ENCODE results near the gene DIP2C. TPM values are rescaled to one million over a fixed set of nuclear protein-coding genes. Genes with fewer than 3 reads are reported as not detected.

The DIP2C gene
- total RNA-seq, 1 donor from 2014 or later: 41.6 TPM

- DNase-seq (ENCODE audit: low spot score in 2 of 2) (no peak), FAIRE-seq (no peak)
Measured at GRCh38 chr10:509361-510102, 179.9 kb downstream of the DIP2C start.

- no peak for FAIRE-seq
- no peak for DNase-seq (ENCODE audit: low spot score in 2 of 2)
Measured at GRCh38 chr10:508726-509125, 180.7 kb downstream of the DIP2C start.

DNA sequence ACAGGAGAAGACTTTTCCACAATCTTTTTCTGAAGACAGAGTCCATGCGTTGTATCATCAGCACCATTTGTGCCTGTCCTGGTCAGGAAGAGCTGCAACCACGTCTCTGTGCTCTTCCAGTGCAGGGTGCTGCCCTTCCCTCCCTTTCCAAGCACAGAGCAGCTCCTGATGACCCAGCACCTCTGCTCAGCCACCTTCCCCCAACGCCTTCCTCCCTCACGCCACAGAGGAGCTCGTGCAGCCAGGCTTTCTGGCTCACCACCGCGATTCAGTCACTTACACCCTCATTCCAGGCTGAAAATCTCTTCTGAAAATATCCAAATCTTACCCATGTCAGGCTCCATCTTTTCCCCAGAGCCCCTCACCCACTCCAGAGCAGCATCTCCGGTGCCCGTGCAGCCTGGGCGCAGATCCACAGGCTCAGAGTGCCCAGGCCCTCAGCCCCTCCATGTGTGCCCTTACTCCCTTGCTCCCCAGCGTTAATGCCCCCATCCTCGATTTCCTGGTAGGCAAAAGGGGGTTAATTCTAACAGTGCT, 181.5 kb downstream of the DIP2C start:
- FAIRE-seq (no peak), DNase-seq (ENCODE audit: low spot score in 2 of 2) (no peak)

- DNase-seq (ENCODE audit: low spot score in 2 of 2) (no peak), FAIRE-seq (no peak)
Measured at GRCh38 chr10:507355-507699, 182.1 kb downstream of the DIP2C start.

DNA sequence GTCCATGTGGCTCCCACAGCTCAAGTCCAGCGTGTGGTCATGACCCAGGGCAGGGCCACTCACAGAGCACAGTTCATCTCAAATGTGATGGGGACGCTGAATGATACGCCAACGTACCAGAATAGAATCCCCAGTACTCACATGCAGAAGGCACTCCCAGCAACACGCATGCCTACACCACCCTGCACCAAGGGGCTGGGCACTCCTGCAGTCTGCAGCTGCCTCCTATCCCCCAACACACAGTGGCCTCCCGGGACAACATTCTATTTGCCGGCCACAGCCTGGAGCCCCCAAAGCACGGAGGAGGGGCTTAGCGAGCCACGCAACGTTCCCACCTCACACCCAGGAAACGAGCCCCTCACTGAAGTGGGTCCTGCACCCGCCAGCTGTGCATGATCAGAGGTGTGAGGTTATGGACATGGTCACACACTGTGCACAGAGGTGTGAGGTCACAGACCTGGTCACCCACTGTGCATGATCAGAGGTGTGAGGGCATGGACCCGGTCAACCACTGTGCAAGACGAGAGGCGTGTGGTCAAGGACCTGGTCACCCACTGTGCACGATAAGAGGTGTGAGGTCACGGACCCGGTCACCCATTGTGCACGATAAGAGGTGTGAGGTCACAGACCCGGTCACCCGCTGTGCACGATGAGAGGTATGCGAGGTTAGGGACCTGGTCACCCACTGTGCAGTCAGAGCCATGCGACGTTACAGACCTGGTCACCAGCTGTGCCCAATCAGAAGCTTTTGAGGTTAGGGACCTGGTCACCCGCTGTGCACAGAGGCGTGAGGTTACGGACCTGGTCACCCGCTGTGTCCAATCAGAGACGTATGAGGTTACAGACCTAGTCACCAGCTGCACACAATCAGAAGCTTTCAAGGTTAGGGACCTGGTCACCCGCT, 182.8 kb downstream of the DIP2C start:
- DNase-seq (ENCODE audit: low spot score in 2 of 2) (no peak), FAIRE-seq (no peak)

DNA sequence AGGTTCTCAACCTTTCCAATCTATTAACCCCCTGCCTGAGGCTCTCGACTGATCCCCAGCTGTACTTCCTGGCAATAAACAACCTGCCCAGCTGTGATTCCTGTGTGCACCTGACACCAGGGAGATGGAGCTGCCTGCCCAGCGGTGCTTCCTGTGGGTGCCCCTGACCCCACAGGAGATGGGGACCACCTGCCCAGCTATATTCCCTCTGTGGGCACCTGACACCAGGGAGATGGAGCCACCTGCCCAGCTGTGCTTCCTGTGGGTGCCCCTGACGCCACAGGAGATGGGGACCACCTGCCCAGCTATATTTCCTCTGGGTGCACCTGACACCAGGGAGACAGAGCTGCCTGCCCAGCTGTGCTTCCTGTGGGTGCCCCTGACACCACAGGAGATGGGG, 184.0 kb downstream of the DIP2C start:
- DNase-seq (ENCODE audit: low spot score in 2 of 2) (no peak), FAIRE-seq (no peak)

GRCh38 chr10:504806-505205, 184.7 kb downstream of the DIP2C start:
- DNase-seq (ENCODE audit: low spot score in 2 of 2) (no peak), FAIRE-seq (no peak)

- DNase-seq (ENCODE audit: low spot score in 2 of 2) (no peak), FAIRE-seq (no peak)
Measured at GRCh38 chr10:504121-504611, 185.3 kb downstream of the DIP2C start.

DNA sequence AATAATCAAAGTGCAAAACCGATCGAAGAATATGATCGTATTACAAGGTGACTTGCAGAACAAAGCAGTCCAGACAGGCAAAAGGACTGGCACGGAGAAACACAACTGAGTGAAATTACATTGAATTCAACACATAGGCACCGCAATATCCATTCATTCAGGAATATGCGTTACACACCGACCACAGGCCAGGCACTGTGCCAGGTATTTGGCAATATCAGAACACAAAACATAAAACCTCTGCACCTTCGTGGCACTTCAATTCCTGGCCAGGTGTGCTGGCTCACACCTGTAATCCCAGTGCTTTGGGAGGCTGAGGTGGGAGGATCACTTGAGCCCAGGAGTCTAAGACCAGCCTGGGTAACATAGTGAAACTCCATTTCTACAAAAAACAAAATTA, 187.9 kb downstream of the DIP2C start:
- FAIRE-seq: no peak
- DNase-seq (ENCODE audit: low spot score in 2 of 2): no peak

DNA sequence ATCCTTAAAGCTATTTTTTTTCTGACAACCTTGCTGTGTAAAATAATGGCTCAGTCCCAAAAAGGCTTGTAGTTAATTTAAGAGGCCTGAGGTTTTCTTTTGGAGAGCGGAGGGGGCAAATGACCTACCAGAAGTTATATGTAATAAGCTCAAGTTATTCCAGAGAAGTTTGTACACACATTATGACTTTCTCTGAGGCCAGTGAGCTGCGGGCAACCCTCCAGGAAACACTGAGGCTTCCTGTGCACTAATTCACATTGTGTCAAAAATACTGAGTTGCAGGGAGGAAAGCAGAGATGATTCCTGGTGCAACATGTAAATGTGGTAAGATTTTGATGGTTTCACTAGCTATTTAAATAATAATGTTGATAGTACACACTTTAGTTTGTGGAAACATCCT, 188.6 kb downstream of the DIP2C start:
- DNase-seq (ENCODE audit: low spot score in 2 of 2): no peak

GRCh38 chr10:499991-500390, 189.5 kb downstream of the DIP2C start:
- DNase-seq (ENCODE audit: low spot score in 2 of 2) (no peak), FAIRE-seq (no peak)

More for the DNA sequence above, 188.6 kb downstream of the DIP2C start:
- no peak for FAIRE-seq

DNA sequence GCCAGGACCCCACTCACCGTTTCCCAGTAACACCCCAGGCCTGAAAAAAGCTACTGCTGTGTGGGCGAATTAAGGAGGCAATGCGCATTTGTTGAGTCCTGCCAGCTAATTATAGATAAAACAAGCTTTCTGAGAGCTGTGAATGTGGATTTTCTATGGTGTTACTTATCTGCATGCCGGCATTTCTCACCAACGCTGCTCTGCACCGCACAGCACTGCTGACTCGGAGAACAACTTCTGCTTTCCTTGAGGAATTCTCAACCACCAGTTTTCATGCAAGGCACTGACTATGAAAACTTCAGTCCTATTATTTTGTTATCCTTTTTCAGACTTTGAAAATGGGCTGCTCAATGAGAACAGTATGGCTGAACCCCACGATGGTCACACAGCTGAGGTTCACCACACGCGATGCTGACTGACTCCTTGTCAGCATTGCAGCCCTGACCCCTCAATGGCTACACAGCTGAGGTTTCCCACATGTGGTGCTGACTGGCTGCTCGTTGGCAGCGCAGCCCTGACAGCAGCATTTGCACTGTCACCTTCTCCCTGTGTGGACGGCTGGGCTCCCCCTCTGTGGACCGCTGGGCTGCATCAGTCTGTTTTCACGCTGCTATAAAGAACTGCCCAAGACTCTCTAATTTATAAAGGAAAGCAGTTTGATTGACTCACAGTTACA, 190.6 kb downstream of the DIP2C start:
- FAIRE-seq (no peak), DNase-seq (ENCODE audit: low spot score in 2 of 2) (no peak)

- DNase-seq (ENCODE audit: low spot score in 2 of 2) (no peak), FAIRE-seq (no peak)
Measured at GRCh38 chr10:497898-498451, 191.5 kb downstream of the DIP2C start.

GRCh38 chr10:497289-497688, 192.2 kb downstream of the DIP2C start:
- FAIRE-seq (no peak), DNase-seq (ENCODE audit: low spot score in 2 of 2) (no peak)

GRCh38 chr10:494556-494955, 194.9 kb downstream of the DIP2C start:
- no peak for DNase-seq (ENCODE audit: low spot score in 2 of 2)
- no peak for FAIRE-seq

DNA sequence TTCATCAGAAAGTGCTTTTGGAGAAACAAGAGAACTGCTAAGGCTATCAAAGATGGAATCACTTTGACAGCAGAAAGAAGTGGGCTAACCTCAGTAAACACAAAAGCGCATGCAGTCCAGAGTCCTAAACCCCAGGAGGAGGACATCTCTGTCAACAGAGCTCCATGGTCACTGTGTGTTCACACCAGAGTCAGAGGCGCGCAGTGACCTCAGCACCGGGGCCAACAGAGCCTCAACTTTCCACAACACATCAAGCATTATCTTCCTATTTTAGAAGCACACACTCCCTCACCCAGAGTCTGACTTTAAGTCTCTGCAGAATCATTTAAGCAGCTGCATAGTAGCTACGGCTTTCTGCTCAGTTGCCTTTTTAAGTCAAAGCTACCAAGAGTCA, 195.3 kb downstream of the DIP2C start:
- no peak for FAIRE-seq
- DNase-seq (ENCODE audit: low spot score in 2 of 2): no peak

- FAIRE-seq: no peak
- no peak for DNase-seq (ENCODE audit: low spot score in 2 of 2)
Measured at GRCh38 chr10:493391-494148, 195.9 kb downstream of the DIP2C start.

- FAIRE-seq: no peak
- no peak for DNase-seq (ENCODE audit: low spot score in 2 of 2)
Measured at GRCh38 chr10:492836-493235, 196.6 kb downstream of the DIP2C start.

DNA sequence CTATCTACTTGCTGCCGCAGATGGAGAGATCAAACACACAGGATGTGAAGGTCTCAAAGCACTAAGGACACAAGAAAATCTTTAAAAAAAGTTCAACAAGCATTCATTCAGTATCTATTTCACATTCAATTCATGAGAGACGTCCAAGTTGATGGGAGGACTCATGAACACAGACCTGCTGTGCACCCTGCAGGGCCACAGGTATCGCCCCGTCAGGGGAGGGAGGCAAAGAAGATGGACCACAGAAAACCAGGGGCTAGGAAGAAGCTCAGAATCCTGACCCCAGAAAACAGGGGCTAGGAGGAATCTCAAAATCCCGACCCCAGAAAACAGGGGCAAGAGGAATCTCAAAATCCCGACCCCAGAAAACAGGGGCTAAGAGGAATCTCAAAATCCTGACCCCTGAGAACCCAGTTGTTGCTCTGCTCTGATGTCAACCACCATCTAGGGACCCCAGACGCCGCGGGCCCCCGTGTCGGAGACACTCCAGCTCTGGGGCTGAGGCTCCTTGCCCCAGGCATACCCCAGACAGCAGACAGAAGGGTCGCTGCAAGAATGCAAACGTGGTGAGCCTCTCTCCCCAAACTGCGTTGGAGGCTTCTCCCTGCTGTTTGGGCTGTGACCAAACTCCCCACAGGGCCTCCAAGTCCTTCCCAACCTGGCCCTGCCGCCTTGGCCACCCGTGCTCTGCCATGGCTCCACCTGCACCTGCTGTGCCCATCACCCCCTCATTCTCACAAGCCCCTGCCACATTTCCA, 197.6 kb downstream of the DIP2C start:
- no peak for FAIRE-seq
- no peak for DNase-seq (ENCODE audit: low spot score in 2 of 2)
